Neural cell (in vitro differentiated cells): ENCODE measurements around the gene VAV3. TPM values are rescaled to one million over a fixed set of nuclear protein-coding genes. Genes with fewer than 3 reads are reported as not detected.

ENCODE experiments used
- H2AFZ ChIP-seq: fragments of 200-600, 300-800 bp; sonication (generic), shearing (Covaris generic); 2 replicates; pipeline ENCODE4 v1.6.0; 2014; ENCODE audit warnings: low read depth, mild to moderate bottlenecking, antibody characterized with exemption, low read length, moderate library complexity
- H3F3A ChIP-seq: fragments of 200-600 bp; shearing (Covaris generic); 2 replicates; pipeline ENCODE4 v1.6.1; 2016; ENCODE audit warnings: mild to moderate bottlenecking, moderate library complexity, mixed read lengths, antibody characterized with exemption, low read length; ENCODE audit not compliant: insufficient read depth, poor library complexity, severe bottlenecking
- H3K27ac ChIP-seq: fragments of 200-600, 300-800 bp; sonication (generic), shearing (Covaris generic); 2 replicates; pipeline ENCODE4 v1.5.1; 2014; ENCODE audit warnings: mild to moderate bottlenecking, low read length, moderate library complexity
- H3K27me3 ChIP-seq: fragments of 300-800, 200-600 bp; sonication (generic), shearing (Covaris generic); 2 replicates; pipeline ENCODE4 v1.6.0; 2014; ENCODE audit warnings: mild to moderate bottlenecking, low read depth, low read length, moderate library complexity; ENCODE audit not compliant: insufficient read depth
- H3K36me3 ChIP-seq: fragments of 300-800, 200-600 bp; sonication (generic), shearing (Covaris generic); 2 replicates; pipeline ENCODE4 v1.5.1; 2014; ENCODE audit warnings: mild to moderate bottlenecking, antibody characterized with exemption, low read length, moderate library complexity; ENCODE audit not compliant: insufficient read depth
- H3K4me2 ChIP-seq: fragments of 300-800, 200-600 bp; sonication (generic), shearing (Covaris generic); 2 replicates; pipeline ENCODE4 v1.6.0; 2014; ENCODE audit warnings: mild to moderate bottlenecking, low read length
- H3K4me3 ChIP-seq: fragments of 300-800, 200-600 bp; sonication (generic), shearing (Covaris generic); 2 replicates; pipeline ENCODE4 v1.5.1; 2014; ENCODE audit warnings: mild to moderate bottlenecking, low read length, moderate library complexity
- H3K79me2 ChIP-seq: fragments of 200-600 bp; shearing (Covaris generic); replicated peaks from 2 replicates; pipeline ENCODE4 v1.6.0; 2014; ENCODE audit warnings: mild to moderate bottlenecking, low read length, moderate library complexity; ENCODE audit not compliant: insufficient read depth
- H3K9ac ChIP-seq: fragments of 300-800, 200-600 bp; sonication (generic), shearing (Covaris generic); 2 replicates; pipeline ENCODE4 v1.6.1; 2016; ENCODE audit warnings: mild to moderate bottlenecking, low read length, mixed read lengths
- H3K9me2 ChIP-seq: fragments of 200-600 bp; shearing (Covaris generic); 2 replicates; pipeline ENCODE4 v1.6.1; 2016; ENCODE audit warnings: mild to moderate bottlenecking, low read length, mixed read lengths; ENCODE audit not compliant: insufficient read depth
- H3K9me3 ChIP-seq: fragments of 200-600, 300-800 bp; sonication (generic), shearing (Covaris generic); 2 replicates; pipeline ENCODE4 v1.6.1; 2016; ENCODE audit warnings: mild to moderate bottlenecking, mixed run types, low read length, moderate library complexity, mixed read lengths
- H4K20me1 ChIP-seq: fragments of 200-600 bp; shearing (Covaris generic); 2 replicates; pipeline ENCODE4 v1.6.1; 2016; ENCODE audit warnings: mild to moderate bottlenecking, mixed run types; ENCODE audit not compliant: insufficient read depth
- EP300 ChIP-seq: fragments of 450-650 bp; conservative IDR thresholded peaks from 2 replicates; pipeline ENCODE4 v1.6.1; 2014; ENCODE audit warnings: antibody characterized with exemption, mild to moderate bottlenecking, moderate library complexity; ENCODE audit not compliant: poor library complexity, severe bottlenecking
- EZH2 ChIP-seq: fragments of 200-600, 300-800 bp; shearing (Covaris generic), sonication (generic); IDR thresholded peaks from 2 replicates; pipeline ENCODE4 v1.6.1; 2014; ENCODE audit warnings: antibody characterized with exemption, low read length, borderline replicate concordance, mild to moderate bottlenecking; ENCODE audit not compliant: insufficient read depth, poor library complexity, severe bottlenecking
- MXI1 ChIP-seq: fragments of 450-650 bp; conservative IDR thresholded peaks from 2 replicates; pipeline ENCODE4 v1.6.1; 2014; ENCODE audit warnings: antibody characterized with exemption, mild to moderate bottlenecking; ENCODE audit not compliant: poor library complexity, severe bottlenecking
- POLR2AphosphoS5 ChIP-seq: IDR thresholded peaks from 2 replicates; pipeline ENCODE4 v1.6.1; 2012
- RAD21 ChIP-seq: fragments of 450-650 bp; conservative IDR thresholded peaks from 2 replicates; pipeline ENCODE4 v1.6.1; 2014; ENCODE audit warnings: antibody characterized with exemption, mild to moderate bottlenecking, moderate library complexity
- SMC3 ChIP-seq: fragments of 450-650 bp; conservative IDR thresholded peaks from 2 replicates; pipeline ENCODE4 v1.6.1; 2014; ENCODE audit warnings: antibody characterized with exemption, mild to moderate bottlenecking, moderate library complexity; ENCODE audit not compliant: poor library complexity
- TAF1 ChIP-seq: IDR thresholded peaks from 2 replicates; pipeline ENCODE4 v1.6.1; 2012; ENCODE audit warnings: low read depth
- polyA plus RNA-seq: library from polyadenylated mRNA; depleted of rRNA; stranded (reverse); fragments of >200 nt; gene quantifications from 2 replicates; pipeline ENCODE4 v1.2.3, GENCODE V29; 2014
- TF ChIP-seq, protein P1 (sequence below): IDR thresholded peaks from 2 replicates; pipeline ENCODE4 v1.6.1; 2012; ENCODE audit warnings: borderline replicate concordance
- TF ChIP-seq, protein P2 (sequence below): fragments of 450-650 bp; IDR thresholded peaks from 2 replicates; pipeline ENCODE4 v1.5.1; 2014; ENCODE audit warnings: antibody characterized with exemption, mild to moderate bottlenecking, moderate library complexity; ENCODE audit not compliant: poor library complexity, severe bottlenecking

VAV3 gene
- polyA plus RNA-seq, 1 donor from 2014 or later, result 7.6 TPM

DNA sequence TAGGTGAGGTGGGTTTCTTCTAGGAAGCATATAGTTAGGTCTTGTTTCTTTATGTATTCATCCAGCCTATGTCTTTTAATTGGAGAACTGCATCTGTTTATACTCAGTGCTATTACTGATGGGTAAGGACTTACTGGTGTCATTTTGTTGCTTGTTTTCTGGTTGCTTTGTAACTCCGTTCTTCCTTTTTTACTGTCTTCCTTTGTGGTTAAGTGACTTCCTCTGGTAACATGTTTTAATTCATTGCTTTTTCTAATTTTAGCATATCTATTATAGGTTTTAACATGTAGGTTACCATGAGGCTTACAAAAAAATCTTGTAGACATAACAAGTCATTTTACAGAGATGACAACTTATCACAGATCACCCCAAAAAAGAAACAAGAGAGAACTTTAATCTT, 160.8 kb downstream of the VAV3 start:
- Histone ChIP-seq H3K79me2 (no peaks in the 10 kb centered on the region), H2AFZ (no peak overlapping the region), H3K36me3 (no peaks in the 10 kb centered on the region), H3K4me2 (no peak overlapping the region), H4K20me1 (no peaks in the 10 kb centered on the region), H3K4me3 (no peak overlapping the region), H3F3A (no peaks in the 10 kb centered on the region), H3K9ac (no peak overlapping the region), H3K27me3 (no peaks in the 10 kb centered on the region), H3K27ac (no peak overlapping the region), H3K9me2 (no peaks in the 10 kb centered on the region), H3K9me3 (peaks cover 4% of the 10 kb centered on the region)
- TF ChIP-seq SMC3 (no peak), RAD21 (no peak), MXI1 (no peak), EP300 (no peak), EZH2 (no peak), TAF1 (no peak), POLR2AphosphoS5 (no peak)
- TF ChIP-seq, protein P1, sequence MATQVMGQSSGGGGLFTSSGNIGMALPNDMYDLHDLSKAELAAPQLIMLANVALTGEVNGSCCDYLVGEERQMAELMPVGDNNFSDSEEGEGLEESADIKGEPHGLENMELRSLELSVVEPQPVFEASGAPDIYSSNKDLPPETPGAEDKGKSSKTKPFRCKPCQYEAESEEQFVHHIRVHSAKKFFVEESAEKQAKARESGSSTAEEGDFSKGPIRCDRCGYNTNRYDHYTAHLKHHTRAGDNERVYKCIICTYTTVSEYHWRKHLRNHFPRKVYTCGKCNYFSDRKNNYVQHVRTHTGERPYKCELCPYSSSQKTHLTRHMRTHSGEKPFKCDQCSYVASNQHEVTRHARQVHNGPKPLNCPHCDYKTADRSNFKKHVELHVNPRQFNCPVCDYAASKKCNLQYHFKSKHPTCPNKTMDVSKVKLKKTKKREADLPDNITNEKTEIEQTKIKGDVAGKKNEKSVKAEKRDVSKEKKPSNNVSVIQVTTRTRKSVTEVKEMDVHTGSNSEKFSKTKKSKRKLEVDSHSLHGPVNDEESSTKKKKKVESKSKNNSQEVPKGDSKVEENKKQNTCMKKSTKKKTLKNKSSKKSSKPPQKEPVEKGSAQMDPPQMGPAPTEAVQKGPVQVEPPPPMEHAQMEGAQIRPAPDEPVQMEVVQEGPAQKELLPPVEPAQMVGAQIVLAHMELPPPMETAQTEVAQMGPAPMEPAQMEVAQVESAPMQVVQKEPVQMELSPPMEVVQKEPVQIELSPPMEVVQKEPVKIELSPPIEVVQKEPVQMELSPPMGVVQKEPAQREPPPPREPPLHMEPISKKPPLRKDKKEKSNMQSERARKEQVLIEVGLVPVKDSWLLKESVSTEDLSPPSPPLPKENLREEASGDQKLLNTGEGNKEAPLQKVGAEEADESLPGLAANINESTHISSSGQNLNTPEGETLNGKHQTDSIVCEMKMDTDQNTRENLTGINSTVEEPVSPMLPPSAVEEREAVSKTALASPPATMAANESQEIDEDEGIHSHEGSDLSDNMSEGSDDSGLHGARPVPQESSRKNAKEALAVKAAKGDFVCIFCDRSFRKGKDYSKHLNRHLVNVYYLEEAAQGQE, result no peak
- TF ChIP-seq, protein P2, sequence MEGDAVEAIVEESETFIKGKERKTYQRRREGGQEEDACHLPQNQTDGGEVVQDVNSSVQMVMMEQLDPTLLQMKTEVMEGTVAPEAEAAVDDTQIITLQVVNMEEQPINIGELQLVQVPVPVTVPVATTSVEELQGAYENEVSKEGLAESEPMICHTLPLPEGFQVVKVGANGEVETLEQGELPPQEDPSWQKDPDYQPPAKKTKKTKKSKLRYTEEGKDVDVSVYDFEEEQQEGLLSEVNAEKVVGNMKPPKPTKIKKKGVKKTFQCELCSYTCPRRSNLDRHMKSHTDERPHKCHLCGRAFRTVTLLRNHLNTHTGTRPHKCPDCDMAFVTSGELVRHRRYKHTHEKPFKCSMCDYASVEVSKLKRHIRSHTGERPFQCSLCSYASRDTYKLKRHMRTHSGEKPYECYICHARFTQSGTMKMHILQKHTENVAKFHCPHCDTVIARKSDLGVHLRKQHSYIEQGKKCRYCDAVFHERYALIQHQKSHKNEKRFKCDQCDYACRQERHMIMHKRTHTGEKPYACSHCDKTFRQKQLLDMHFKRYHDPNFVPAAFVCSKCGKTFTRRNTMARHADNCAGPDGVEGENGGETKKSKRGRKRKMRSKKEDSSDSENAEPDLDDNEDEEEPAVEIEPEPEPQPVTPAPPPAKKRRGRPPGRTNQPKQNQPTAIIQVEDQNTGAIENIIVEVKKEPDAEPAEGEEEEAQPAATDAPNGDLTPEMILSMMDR, result no peak

DNA sequence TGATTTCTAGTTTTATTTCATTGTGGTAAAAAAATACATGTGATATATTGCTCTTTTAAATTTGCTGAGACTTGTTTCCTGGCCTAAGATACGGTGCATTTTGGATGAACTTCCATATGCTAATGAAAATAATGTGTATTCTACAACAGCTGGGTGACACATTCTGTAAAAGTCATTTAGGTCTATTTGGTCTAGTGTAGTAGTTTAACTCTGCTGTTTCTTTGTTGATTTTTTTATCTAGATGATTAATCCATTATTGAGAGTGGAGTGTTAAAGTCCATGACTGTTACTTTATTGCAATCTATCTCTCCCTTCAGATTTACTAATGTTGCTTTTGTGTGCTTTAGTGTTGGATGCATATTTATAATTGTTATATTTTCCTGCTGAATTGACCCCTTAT, 161.4 kb downstream of the VAV3 start:
- Histone ChIP-seq H3K4me3 (no peak overlapping the region), H3K9me2 (no peaks in the 10 kb centered on the region), H3K27ac (no peak overlapping the region), H3K4me2 (no peak overlapping the region), H3K36me3 (no peaks in the 10 kb centered on the region), H3F3A (no peaks in the 10 kb centered on the region), H3K79me2 (no peaks in the 10 kb centered on the region), H2AFZ (no peak overlapping the region), H4K20me1 (no peaks in the 10 kb centered on the region), H3K9me3 (peaks cover 4% of the 10 kb centered on the region), H3K27me3 (no peaks in the 10 kb centered on the region), H3K9ac (no peak overlapping the region)
- no peak for TF ChIP-seq EP300
- TF ChIP-seq, protein P2, result no peak
- no peak for TF ChIP-seq TAF1
- TF ChIP-seq MXI1, result no peak
